ENCODE data around the gene EIF3A. TPM values are rescaled to one million over a fixed set of nuclear protein-coding genes. Genes with fewer than 3 reads are reported as not detected.

EIF3A gene
- total and polyA plus RNA-seq, 4 donors: 37.1 to 101 (median 80.5) TPM

- ATAC-seq (ENCODE audit: insufficient read depth, low FRiP score): no peak
- H3K9ac ChIP-seq (ENCODE audit: insufficient read depth in 1 of 2, low read length in 2 of 2): no peak overlapping the region
- H3K4me3 ChIP-seq: no peak overlapping the region
- H3K36me3 ChIP-seq (ENCODE audit: control insufficient read depth in 4 of 4, insufficient read depth in 4 of 4, low read length in 4 of 4): peaks cover 17 to 25% (median 22%) of the 10 kb centered on the region in 4 donors
- H3K27ac ChIP-seq (ENCODE audit: low read depth in 1 of 2, low read length in 1 of 2): no peak overlapping the region
- H3K4me1 ChIP-seq (ENCODE audit: control insufficient read depth in 5 of 5, insufficient read depth in 5 of 5, low read length in 5 of 5): no peaks in the 10 kb centered on the region
- TF ChIP-seq CTCF (IDR thresholded peaks at IDR 0.05; ENCODE audit: control extremely low read depth, extremely low read depth): no peak
- DNase-seq: no peak
- no peaks in the 10 kb centered on the region for H3K27me3 ChIP-seq (ENCODE audit: control insufficient read depth in 3 of 3, insufficient read depth in 3 of 3, low read length in 2 of 3)
- 95 to 97% methylated on average over 5 of the region's 5 CpGs for WGBS, 2 donors
- no peaks in the 10 kb centered on the region for H3K9me3 ChIP-seq (ENCODE audit: control insufficient read depth in 4 of 4, insufficient read depth in 3 of 4, low read length in 3 of 4)
These were observed 37.6 kb upstream of the EIF3A start for GRCh38 chr10:119118231-119118630.

- Histone ChIP-seq H3K9ac (ENCODE audit: insufficient read depth in 1 of 2, low read length in 2 of 2) (no peak overlapping the region), H3K27me3 (ENCODE audit: control insufficient read depth in 3 of 3, insufficient read depth in 3 of 3, low read length in 2 of 3) (no peaks in the 10 kb centered on the region), H3K36me3 (ENCODE audit: control insufficient read depth in 4 of 4, insufficient read depth in 4 of 4, low read length in 4 of 4) (peaks cover 14 to 30% (median 26%) of the 10 kb centered on the region in 4 donors), H3K4me3 (no peak overlapping the region), H3K27ac (ENCODE audit: low read depth in 1 of 2, low read length in 1 of 2) (no peak overlapping the region), H3K4me1 (ENCODE audit: control insufficient read depth in 5 of 5, insufficient read depth in 5 of 5, low read length in 5 of 5) (no peaks in the 10 kb centered on the region), H3K9me3 (ENCODE audit: control insufficient read depth in 4 of 4, insufficient read depth in 3 of 4, low read length in 3 of 4) (no peaks in the 10 kb centered on the region)
- TF ChIP-seq CTCF (IDR thresholded peaks at IDR 0.05; ENCODE audit: control extremely low read depth, extremely low read depth): no peak
- ATAC-seq (ENCODE audit: insufficient read depth, low FRiP score) (no peak), DNase-seq (no peak)
- WGBS, 2 donors: 96 to 98% methylated on average over 6 of the region's 6 CpGs
These were observed 35.8 kb upstream of the EIF3A start for GRCh38 chr10:119116326-119116951.

GRCh38 chr10:119115926-119116325 is 35.3 kb upstream of the EIF3A start:
- no peak for DNase-seq

More at GRCh38 chr10:119115926-119116325, 35.3 kb upstream of the EIF3A start:
- no peak for TF ChIP-seq CTCF (IDR thresholded peaks at IDR 0.05; ENCODE audit: control extremely low read depth, extremely low read depth)
- H3K27me3 ChIP-seq (ENCODE audit: control insufficient read depth in 3 of 3, insufficient read depth in 3 of 3, low read length in 2 of 3): no peaks in the 10 kb centered on the region
- H3K4me1 ChIP-seq (ENCODE audit: control insufficient read depth in 5 of 5, insufficient read depth in 5 of 5, low read length in 5 of 5): no peaks in the 10 kb centered on the region
- H3K4me3 ChIP-seq: no peak overlapping the region
- H3K36me3 ChIP-seq (ENCODE audit: control insufficient read depth in 4 of 4, insufficient read depth in 4 of 4, low read length in 4 of 4): peaks cover 14 to 29% (median 26%) of the 10 kb centered on the region in 4 donors
- WGBS, 2 donors: 76 to 82% methylated on average over 9 of the region's 9 CpGs
- H3K9ac ChIP-seq (ENCODE audit: insufficient read depth in 1 of 2, low read length in 2 of 2): no peak overlapping the region
- ATAC-seq (ENCODE audit: insufficient read depth, low FRiP score): no peak
- no peak overlapping the region for H3K27ac ChIP-seq (ENCODE audit: low read depth in 1 of 2, low read length in 1 of 2)
- no peaks in the 10 kb centered on the region for H3K9me3 ChIP-seq (ENCODE audit: control insufficient read depth in 4 of 4, insufficient read depth in 3 of 4, low read length in 3 of 4)

All from lung (tissue), 12 donors.